Calu3 (cell line): ENCODE measurements around the gene SERGEF. TPM values are rescaled to one million over a fixed set of nuclear protein-coding genes. Genes with fewer than 3 reads are reported as not detected.
A peak's percentile ranks its signal among the peaks of the same experiment; 100 is the strongest.

Experiments used
- BruUV-seq: library from RNA; stranded (reverse); fragments of 400-500 nt; replicated peaks from 2 replicates; lab custom pipeline; 2021; lab: Mats Ljungman, UMichigan
- CTCF ChIA-PET: fragments of 300-600 bp; sonication (Branson Sonifier 250); formaldehyde crosslinking; loops from one replicate; lab custom pipeline; 2022; ENCODE audit warnings: antibody characterized with exemption; lab: Charles Lee
- DNase-seq: peaks from one replicate; pipeline ENCODE4 v3.0.0; 2022
- H3K27ac Mint-ChIP-seq: one replicate; pipeline ENCODE4 v1.8.0; 2022; ENCODE audit warnings: mixed read lengths; ENCODE audit not compliant: unreplicated experiment
- H3K27me3 Mint-ChIP-seq: one replicate; pipeline ENCODE4 v1.8.0; 2022; ENCODE audit warnings: mixed read lengths; ENCODE audit not compliant: unreplicated experiment
- H3K36me3 Mint-ChIP-seq: one replicate; pipeline ENCODE4 v1.8.0; 2022; ENCODE audit warnings: mild to moderate bottlenecking, moderate library complexity, mixed read lengths; ENCODE audit not compliant: insufficient read depth, unreplicated experiment
- H3K4me1 Mint-ChIP-seq: one replicate; pipeline ENCODE4 v1.8.0; 2022; ENCODE audit warnings: mild to moderate bottlenecking, low read depth, mixed read lengths; ENCODE audit not compliant: unreplicated experiment
- H3K4me3 Mint-ChIP-seq: one replicate; pipeline ENCODE4 v1.8.0; 2022; ENCODE audit warnings: mild to moderate bottlenecking, low read depth, moderate library complexity, mixed read lengths; ENCODE audit not compliant: unreplicated experiment
- H3K9me3 Mint-ChIP-seq: one replicate; pipeline ENCODE4 v1.8.0; 2022; ENCODE audit warnings: low read depth, mixed read lengths; ENCODE audit not compliant: unreplicated experiment
- intact Hi-C: fragments of 100-400 bp; cut with micrococcal nuclease; formaldehyde crosslinking; loops from one replicate; pipeline ENCODE4 v1.10.0; 2022; ENCODE audit not compliant: unreplicated experiment
- total RNA-seq: library from RNA; stranded (reverse); gene quantifications from 2 replicates; pipeline ENCODE4 v1.2.3, GENCODE V29; 2022
- TF ChIP-seq, protein P1 (sequence below): fragments of 200-600 bp; IDR thresholded peaks from one replicate; pipeline ENCODE4 v1.8.0; 2022; ENCODE audit warnings: antibody characterized with exemption; ENCODE audit not compliant: unreplicated experiment

SERGEF gene
- total RNA-seq, 1 experiment from 2014 or later, result 28.1 TPM

GRCh38 chr11:17851697-17852096, 161.2 kb downstream of the SERGEF start:
- intact Hi-C loops, result no loop called here
- H3K4me1 Mint-ChIP-seq, result peaks cover 5% of the 10 kb centered on the region
- no peak for DNase-seq
- no TSS peak for BruUV-seq
- no peak overlapping the region for H3K27ac Mint-ChIP-seq
- H3K4me3 Mint-ChIP-seq, result no peak overlapping the region
- no peaks in the 10 kb centered on the region for H3K27me3 Mint-ChIP-seq
- H3K36me3 Mint-ChIP-seq, result no peaks in the 10 kb centered on the region
- CTCF ChIA-PET, result no interaction called here
- H3K9me3 Mint-ChIP-seq, result no peaks in the 10 kb centered on the region
- TF ChIP-seq, protein P1, sequence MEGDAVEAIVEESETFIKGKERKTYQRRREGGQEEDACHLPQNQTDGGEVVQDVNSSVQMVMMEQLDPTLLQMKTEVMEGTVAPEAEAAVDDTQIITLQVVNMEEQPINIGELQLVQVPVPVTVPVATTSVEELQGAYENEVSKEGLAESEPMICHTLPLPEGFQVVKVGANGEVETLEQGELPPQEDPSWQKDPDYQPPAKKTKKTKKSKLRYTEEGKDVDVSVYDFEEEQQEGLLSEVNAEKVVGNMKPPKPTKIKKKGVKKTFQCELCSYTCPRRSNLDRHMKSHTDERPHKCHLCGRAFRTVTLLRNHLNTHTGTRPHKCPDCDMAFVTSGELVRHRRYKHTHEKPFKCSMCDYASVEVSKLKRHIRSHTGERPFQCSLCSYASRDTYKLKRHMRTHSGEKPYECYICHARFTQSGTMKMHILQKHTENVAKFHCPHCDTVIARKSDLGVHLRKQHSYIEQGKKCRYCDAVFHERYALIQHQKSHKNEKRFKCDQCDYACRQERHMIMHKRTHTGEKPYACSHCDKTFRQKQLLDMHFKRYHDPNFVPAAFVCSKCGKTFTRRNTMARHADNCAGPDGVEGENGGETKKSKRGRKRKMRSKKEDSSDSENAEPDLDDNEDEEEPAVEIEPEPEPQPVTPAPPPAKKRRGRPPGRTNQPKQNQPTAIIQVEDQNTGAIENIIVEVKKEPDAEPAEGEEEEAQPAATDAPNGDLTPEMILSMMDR, result no peak

DNA sequence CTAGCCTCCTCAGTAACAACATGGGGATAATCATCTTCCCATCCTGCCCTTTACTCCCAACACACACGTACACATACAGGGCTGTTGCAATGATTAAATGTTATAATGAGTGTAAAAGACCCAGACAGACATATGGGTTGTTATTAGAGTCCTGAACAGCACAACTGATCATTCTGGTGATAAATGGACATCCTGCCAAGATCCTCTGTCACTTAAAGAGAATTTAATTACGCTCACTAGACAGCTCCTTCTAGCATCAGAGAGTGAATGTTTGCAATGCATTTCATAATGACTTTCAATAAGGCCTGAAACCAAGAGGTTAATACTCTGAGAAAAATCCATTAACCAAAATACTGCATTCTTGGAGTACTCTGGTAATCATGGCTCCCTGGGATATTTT, 162.5 kb downstream of the SERGEF start:
- TF ChIP-seq, protein P1, result no peak
- H3K36me3 Mint-ChIP-seq, result no peaks in the 10 kb centered on the region
- no peak for DNase-seq
- intact Hi-C loops, result no loop called here
- no TSS peak for BruUV-seq
- H3K4me1 Mint-ChIP-seq, result peaks cover 18% of the 10 kb centered on the region
- H3K4me3 Mint-ChIP-seq, result no peak overlapping the region
- H3K9me3 Mint-ChIP-seq, result no peaks in the 10 kb centered on the region
- H3K27ac Mint-ChIP-seq, result no peak overlapping the region
- H3K27me3 Mint-ChIP-seq, result no peaks in the 10 kb centered on the region
- CTCF ChIA-PET, result no interaction called here

- intact Hi-C loops, result no loop called here
- H3K27me3 Mint-ChIP-seq, result no peaks in the 10 kb centered on the region
- no peaks in the 10 kb centered on the region for H3K36me3 Mint-ChIP-seq
- CTCF ChIA-PET, result interaction anchor here (0.8 to 0.9 kb wide), 2 partner anchors 9 to 118 kb away, joined by 3 read pairs; no protein-coding TSS in a partner anchor
- H3K27ac Mint-ChIP-seq, result no peak overlapping the region
- no TSS peak for BruUV-seq
- H3K4me3 Mint-ChIP-seq, result no peak overlapping the region
- H3K9me3 Mint-ChIP-seq, result no peaks in the 10 kb centered on the region
- no peak for DNase-seq
- TF ChIP-seq, protein P1, result no peak
- H3K4me1 Mint-ChIP-seq, result peaks cover 25% of the 10 kb centered on the region
These were observed 164.1 kb downstream of the SERGEF start for GRCh38 chr11:17848715-17849114.

GRCh38 chr11:17846852-17847453, 165.9 kb downstream of the SERGEF start:
- Mint-ChIP-seq H3K36me3 (no peaks in the 10 kb centered on the region), H3K4me1 (peaks cover 31% of the 10 kb centered on the region), H3K9me3 (no peaks in the 10 kb centered on the region), H3K27ac (no peak overlapping the region), H3K27me3 (no peaks in the 10 kb centered on the region), H3K4me3 (no peak overlapping the region)
- TF ChIP-seq, protein P1, result no peak
- CTCF ChIA-PET, result interaction anchor here (0.7 kb wide), 1 partner anchor 116 kb away, joined by 5 read pairs; no protein-coding TSS in a partner anchor
- peak; percentile 30 for DNase-seq
- BruUV-seq, result no TSS peak
- intact Hi-C loops, result loop anchor here (2.0 kb wide), 1 partner anchor 116 kb away; no protein-coding TSS in a partner anchor
